HG03175 (cell line): ENCODE results near the gene TBC1D14.
A peak's percentile ranks its signal among the peaks of the same experiment; 100 is the strongest.

Experiments used
- ATAC-seq: cut with Tn5 transposase; IDR thresholded peaks from one replicate; pipeline ENCODE4 v1.9.1; 2021; ENCODE audit warnings: mild to moderate bottlenecking, moderate library complexity; ENCODE audit not compliant: unreplicated experiment

TBC1D14 gene

GRCh38 chr4:7052923-7053715 is 143.5 kb downstream of the TBC1D14 start:
- ATAC-seq, result no peak

GRCh38 chr4:7054106-7054880 is 144.7 kb downstream of the TBC1D14 start:
- no peak for ATAC-seq

- no peak for ATAC-seq
These were observed 145.7 kb downstream of the TBC1D14 start for GRCh38 chr4:7055111-7055989.

- no peak for ATAC-seq
These were observed 146.3 kb downstream of the TBC1D14 start for GRCh38 chr4:7055990-7056325.

GRCh38 chr4:7058792-7059191 is 149.2 kb downstream of the TBC1D14 start:
- no peak for ATAC-seq

GRCh38 chr4:7059662-7060061 is 150.0 kb downstream of the TBC1D14 start:
- no peak for ATAC-seq

GRCh38 chr4:7060346-7061150 is 150.9 kb downstream of the TBC1D14 start:
- ATAC-seq, result no peak

- ATAC-seq, result no peak
These were observed 152.2 kb downstream of the TBC1D14 start for GRCh38 chr4:7061815-7062214.

GRCh38 chr4:7062816-7063215 is 153.2 kb downstream of the TBC1D14 start:
- no peak for ATAC-seq

- no peak for ATAC-seq
These were observed 153.7 kb downstream of the TBC1D14 start for GRCh38 chr4:7063362-7063761.

GRCh38 chr4:7066006-7066405 is 156.4 kb downstream of the TBC1D14 start:
- no peak for ATAC-seq

- no peak for ATAC-seq
These were observed 156.9 kb downstream of the TBC1D14 start for GRCh38 chr4:7066493-7066892.

- no peak for ATAC-seq
These were observed 157.5 kb downstream of the TBC1D14 start for GRCh38 chr4:7067126-7067451.

- ATAC-seq, result peak; percentile 91
These were observed 158.0 kb downstream of the TBC1D14 start, which contains the start of gene GRPEL1 for GRCh38 chr4:7067452-7068278. Gene GRPEL1, minus strand, starts transcription at chr4:7068064. Its CDS starts 32 bp downstream, at chr4:7068032.

- ATAC-seq, result peak; percentile 23
These were observed 158.7 kb downstream of the TBC1D14 start for GRCh38 chr4:7068279-7068842.

GRCh38 chr4:7068883-7069282 is 159.3 kb downstream of the TBC1D14 start:
- ATAC-seq, result no peak

- peak; percentile 38 for ATAC-seq
These were observed 161.3 kb downstream of the TBC1D14 start for GRCh38 chr4:7070729-7071511.

GRCh38 chr4:7073059-7073458 is 163.4 kb downstream of the TBC1D14 start:
- ATAC-seq, result no peak
